ENCODE data around the gene SERPINB12. TPM values are rescaled to one million over a fixed set of nuclear protein-coding genes. Genes with fewer than 3 reads are reported as not detected.

Gene SERPINB12
- total RNA-seq, 2 donors from 2014 or later = not detected

- ATAC-seq (ENCODE audit: insufficient number of reproducible peaks, low FRiP score, low read depth) (no peak), DNase-seq (ENCODE audit: low spot score) (no peak)
- Histone ChIP-seq H3K9me3 (no peaks in the 10 kb centered on the region), H3K36me3 (no peaks in the 10 kb centered on the region), H3K4me1 (ENCODE audit: control insufficient read depth in 1 of 2, low read depth in 2 of 2) (no peaks in the 10 kb centered on the region), H3K4me3 (no peak overlapping the region), H3K27ac (no peak overlapping the region), H3K27me3 (replicated peaks; ENCODE audit: insufficient read depth) (no peaks in the 10 kb centered on the region)
- TF ChIP-seq CTCF (IDR thresholded peaks at IDR 0.05) = no peak
Measured at GRCh38 chr18:63604791-63605567, 62.8 kb downstream of the SERPINB12 start.

- Histone ChIP-seq H3K36me3 (no peaks in the 10 kb centered on the region), H3K27me3 (replicated peaks; ENCODE audit: insufficient read depth) (no peaks in the 10 kb centered on the region), H3K4me1 (ENCODE audit: control insufficient read depth in 1 of 2, low read depth in 2 of 2) (no peaks in the 10 kb centered on the region), H3K9me3 (no peaks in the 10 kb centered on the region), H3K27ac (no peak overlapping the region), H3K4me3 (no peak overlapping the region)
- no peak for DNase-seq (ENCODE audit: low spot score)
- TF ChIP-seq CTCF (IDR thresholded peaks at IDR 0.05) = no peak
- no peak for ATAC-seq (ENCODE audit: insufficient number of reproducible peaks, low FRiP score, low read depth)
Measured at GRCh38 chr18:63606526-63606925, 64.4 kb downstream of the SERPINB12 start.

GRCh38 chr18:63613420-63613819 is 71.3 kb downstream of the SERPINB12 start:
- Histone ChIP-seq H3K36me3 (no peaks in the 10 kb centered on the region), H3K9me3 (no peaks in the 10 kb centered on the region), H3K27me3 (replicated peaks; ENCODE audit: insufficient read depth) (no peaks in the 10 kb centered on the region), H3K4me3 (no peak overlapping the region), H3K27ac (no peak overlapping the region), H3K4me1 (ENCODE audit: control insufficient read depth in 1 of 2, low read depth in 2 of 2) (no peaks in the 10 kb centered on the region)
- ATAC-seq (ENCODE audit: insufficient number of reproducible peaks, low FRiP score, low read depth) (no peak), DNase-seq (ENCODE audit: low spot score) (no peak)
- no peak for TF ChIP-seq CTCF (IDR thresholded peaks at IDR 0.05)

GRCh38 chr18:63617049-63617914 is 75.1 kb downstream of the SERPINB12 start:
- no peak for TF ChIP-seq CTCF (IDR thresholded peaks at IDR 0.05)

GRCh38 chr18:63617915-63618234 is 75.7 kb downstream of the SERPINB12 start:
- Histone ChIP-seq H3K27ac (no peak overlapping the region), H3K36me3 (no peaks in the 10 kb centered on the region), H3K4me1 (ENCODE audit: control insufficient read depth in 1 of 2, low read depth in 2 of 2) (no peaks in the 10 kb centered on the region), H3K9me3 (peaks cover 3% of the 10 kb centered on the region), H3K27me3 (replicated peaks; ENCODE audit: insufficient read depth) (no peaks in the 10 kb centered on the region), H3K4me3 (no peak overlapping the region)
- DNase-seq (ENCODE audit: low spot score) (no peak), ATAC-seq (ENCODE audit: insufficient number of reproducible peaks, low FRiP score, low read depth) (no peak)
- TF ChIP-seq CTCF (IDR thresholded peaks at IDR 0.05) = no peak

More at GRCh38 chr18:63617049-63617914, 75.1 kb downstream of the SERPINB12 start:
- Histone ChIP-seq H3K9me3 (peaks cover 3% of the 10 kb centered on the region), H3K36me3 (no peaks in the 10 kb centered on the region), H3K4me3 (no peak overlapping the region), H3K4me1 (ENCODE audit: control insufficient read depth in 1 of 2, low read depth in 2 of 2) (no peaks in the 10 kb centered on the region), H3K27me3 (replicated peaks; ENCODE audit: insufficient read depth) (no peaks in the 10 kb centered on the region), H3K27ac (no peak overlapping the region)
- DNase-seq (ENCODE audit: low spot score) = no peak
- ATAC-seq (ENCODE audit: insufficient number of reproducible peaks, low FRiP score, low read depth) = no peak
